Cerebellar cortex (tissue), 1 donor: ENCODE results near the gene TGIF2.

Source experiments
- DNase-seq: peaks from one replicate; pipeline ENCODE4 v3.0.0-alpha.2; 2015; ENCODE audit warnings: low spot score

The TGIF2 gene

DNA sequence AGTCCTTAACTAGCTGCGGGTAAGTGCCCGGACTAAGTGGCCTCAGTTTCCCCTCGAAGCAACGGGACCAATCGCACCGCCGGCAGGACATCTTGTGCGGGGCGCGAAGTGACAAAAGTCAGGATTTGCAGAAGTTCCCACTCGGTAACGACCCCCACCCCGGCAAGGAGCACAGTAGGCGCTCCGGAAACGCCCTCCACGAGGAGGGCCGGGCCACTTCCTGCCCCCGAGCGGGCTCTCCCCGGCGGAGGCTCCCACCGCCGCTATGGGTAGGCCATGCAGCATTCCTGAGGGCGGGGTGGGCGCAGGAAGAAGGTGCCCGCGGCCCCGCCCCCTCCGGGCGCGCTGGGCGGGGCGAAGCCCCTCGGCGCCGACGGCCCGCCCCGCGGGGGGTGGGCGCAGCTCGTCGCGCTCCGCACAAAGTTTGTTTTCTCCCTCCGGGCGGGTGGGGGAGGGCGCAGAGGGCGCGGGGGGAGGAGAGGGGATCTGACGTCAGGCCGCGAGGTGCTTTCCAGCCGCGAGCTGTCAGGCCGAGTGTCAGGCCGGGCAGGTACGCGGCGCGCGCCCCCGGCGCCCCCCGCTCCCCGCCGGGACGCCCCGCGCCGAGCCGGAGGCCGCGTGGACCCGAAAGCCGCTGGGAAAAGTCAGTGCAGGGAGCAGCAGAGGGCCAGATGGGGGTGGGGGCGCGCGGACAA is at the start of gene TGIF2:
Gene TGIF2, plus strand, starts transcription at position 495 of the 695 bp plus-strand sequence. CDS start 5,178 bp downstream, outside the sequence.
- peak; percentile 63 for DNase-seq

- no peak for DNase-seq
These were observed 47.6 kb upstream of the TGIF2 start for GRCh38 chr20:36525620-36526365.

DNA sequence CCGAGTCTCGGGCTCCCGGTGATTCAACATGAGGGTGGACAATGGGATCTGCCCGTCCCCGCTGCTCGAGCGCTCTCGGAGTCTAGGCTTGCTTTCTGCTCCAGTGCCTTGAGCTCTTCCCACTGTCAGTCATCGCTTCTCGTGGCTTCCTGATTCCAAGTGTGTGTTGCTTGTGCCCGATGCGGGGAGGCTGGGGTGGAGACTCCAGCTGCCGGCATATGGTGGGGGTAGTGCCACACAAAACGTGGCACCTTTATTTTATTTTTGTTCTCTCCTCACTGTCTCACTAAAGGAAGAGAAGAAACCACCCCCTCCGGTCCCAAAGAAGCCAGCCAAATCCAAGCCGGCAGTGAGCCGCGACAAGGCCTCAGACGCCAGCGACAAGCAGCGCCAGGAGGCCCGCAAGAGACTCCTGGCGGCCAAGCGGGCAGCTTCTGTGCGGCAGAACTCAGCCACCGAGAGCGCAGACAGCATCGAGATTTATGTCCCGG is 46.8 kb upstream of the TGIF2 start:
- DNase-seq: peak; percentile 70

DNA sequence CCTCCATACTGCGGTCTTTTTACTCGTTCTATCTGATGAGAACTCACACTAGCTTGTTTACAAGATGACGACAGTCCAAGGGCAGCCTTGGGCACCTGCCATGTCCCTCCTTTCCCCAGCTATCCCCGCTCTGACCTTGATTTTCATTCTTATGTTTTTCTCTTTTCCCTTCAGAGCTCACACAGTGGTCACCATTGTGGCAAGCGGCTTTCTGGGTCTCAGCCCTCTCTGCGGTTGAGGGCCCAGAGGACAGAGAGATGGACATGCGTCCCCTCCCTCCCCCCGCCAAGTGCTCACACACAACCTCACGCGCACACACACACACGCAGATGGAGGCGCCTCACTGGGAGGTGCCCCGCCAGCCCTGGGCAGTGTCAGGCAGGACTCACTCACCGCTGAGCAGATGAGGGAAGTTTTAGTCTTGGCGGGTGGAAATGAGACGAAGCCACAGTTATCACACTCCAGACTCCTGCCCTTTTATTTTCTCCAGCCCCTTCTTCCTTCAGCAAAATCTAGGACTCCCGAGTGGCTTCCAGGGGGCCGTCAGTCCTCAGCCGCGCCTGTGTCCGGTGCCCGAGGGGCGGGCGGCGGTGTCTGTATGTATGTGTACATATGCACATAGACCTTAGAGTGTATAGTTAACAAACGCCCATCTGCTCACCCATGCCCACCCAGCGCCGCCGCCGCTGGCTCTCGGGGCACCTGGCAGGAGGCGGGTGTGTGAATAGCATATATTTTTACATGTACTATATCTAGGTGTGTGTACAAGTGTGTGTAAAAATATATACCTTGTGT is 45.9 kb upstream of the TGIF2 start:
- DNase-seq: no peak

DNA sequence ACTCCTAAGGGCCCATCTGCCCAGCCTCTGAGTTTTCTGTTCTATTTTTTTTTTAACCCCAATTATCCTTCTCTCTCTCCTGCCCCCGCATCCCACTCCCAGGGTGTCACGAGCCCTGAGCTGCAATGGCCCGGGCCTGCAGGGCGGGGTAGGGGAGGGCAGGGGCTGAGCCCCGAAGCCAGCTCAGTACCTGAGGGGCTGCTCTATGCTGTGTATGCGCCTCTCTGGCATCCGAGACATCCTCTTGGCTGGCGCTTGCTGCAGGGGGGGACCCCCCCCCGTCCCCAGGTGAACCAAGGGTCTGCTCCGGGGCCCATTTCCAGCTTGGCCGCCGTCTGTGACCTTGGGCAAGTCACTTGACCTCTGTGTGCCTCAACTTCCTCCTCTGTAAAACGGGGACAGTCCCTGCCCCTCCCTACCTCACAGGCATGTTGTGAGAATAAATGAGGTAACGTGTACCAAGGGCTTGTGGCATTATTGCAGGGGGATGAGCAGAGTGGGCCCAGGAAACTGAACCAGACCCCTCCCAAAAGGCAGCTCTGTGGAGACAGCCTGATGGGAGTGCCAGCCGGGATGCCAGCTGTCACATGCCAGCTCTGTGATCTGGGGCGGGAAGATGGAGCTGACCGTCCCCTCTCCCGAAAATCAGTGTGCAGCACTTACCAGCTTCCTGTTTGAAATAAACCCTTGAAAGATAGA is 45.1 kb upstream of the TGIF2 start:
- no peak for DNase-seq

- no peak for DNase-seq
These were observed 44.5 kb upstream of the TGIF2 start for GRCh38 chr20:36528875-36529417.

DNA sequence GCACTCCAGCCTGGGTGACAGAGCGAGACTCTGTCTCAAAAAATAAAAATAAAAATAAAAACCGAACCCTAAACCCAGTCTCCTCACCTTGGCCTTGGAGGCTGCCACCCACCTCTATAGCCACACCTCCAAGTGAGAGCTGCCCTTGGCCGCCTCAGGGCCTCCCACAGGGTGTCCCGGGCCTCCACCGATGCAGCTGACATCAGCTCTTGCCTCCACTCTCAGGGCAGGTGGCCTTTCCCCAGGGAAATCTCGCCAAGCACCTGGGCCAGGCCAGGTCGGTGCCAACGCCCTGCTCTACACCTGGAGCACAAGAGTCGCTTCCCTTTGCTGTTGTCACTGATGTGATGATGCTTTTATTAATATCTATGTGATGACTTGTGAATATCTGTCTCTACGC is 41.0 kb upstream of the TGIF2 start:
- DNase-seq: no peak

- DNase-seq: no peak
These were observed 40.6 kb upstream of the TGIF2 start for GRCh38 chr20:36532822-36533221.

GRCh38 chr20:36538026-36538722 is 35.2 kb upstream of the TGIF2 start:
- DNase-seq: no peak

- no peak for DNase-seq
These were observed 32.7 kb upstream of the TGIF2 start for GRCh38 chr20:36540551-36541211.

DNA sequence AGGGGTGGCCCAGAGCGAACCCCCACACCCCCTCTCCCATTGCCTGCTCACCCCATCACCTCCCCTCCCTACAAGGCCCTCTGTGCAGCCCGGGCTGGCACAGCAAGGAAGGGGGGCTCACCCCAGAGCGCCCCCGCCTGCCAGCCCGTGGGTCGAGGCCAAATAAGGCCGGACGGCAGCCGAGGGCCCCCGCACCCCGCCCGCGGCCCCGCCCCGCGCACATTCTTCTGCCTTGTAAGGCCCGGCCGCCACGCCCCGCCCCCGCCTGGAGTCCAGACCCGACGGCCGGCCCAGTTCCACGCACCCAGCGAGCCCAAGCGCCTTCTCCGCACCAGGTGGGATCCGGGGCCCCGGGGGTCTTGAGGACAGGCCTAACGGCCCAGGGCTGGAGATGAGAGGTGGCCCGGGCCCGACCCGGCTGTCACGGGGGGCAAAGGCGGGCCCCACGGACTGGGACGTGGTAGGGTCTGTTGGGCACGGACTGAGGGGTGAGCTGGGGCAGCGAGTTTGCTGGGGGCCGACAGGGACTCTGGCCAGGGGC is 32.1 kb upstream of the TGIF2 start, which contains the start of gene MYL9:
Gene MYL9, plus strand, starts transcription at position 293 of the 541 bp plus-strand sequence. CDS start 3,366 bp downstream, outside the sequence.
- DNase-seq: no peak

- no peak for DNase-seq
These were observed 31.5 kb upstream of the TGIF2 start for GRCh38 chr20:36541768-36542488.

DNA sequence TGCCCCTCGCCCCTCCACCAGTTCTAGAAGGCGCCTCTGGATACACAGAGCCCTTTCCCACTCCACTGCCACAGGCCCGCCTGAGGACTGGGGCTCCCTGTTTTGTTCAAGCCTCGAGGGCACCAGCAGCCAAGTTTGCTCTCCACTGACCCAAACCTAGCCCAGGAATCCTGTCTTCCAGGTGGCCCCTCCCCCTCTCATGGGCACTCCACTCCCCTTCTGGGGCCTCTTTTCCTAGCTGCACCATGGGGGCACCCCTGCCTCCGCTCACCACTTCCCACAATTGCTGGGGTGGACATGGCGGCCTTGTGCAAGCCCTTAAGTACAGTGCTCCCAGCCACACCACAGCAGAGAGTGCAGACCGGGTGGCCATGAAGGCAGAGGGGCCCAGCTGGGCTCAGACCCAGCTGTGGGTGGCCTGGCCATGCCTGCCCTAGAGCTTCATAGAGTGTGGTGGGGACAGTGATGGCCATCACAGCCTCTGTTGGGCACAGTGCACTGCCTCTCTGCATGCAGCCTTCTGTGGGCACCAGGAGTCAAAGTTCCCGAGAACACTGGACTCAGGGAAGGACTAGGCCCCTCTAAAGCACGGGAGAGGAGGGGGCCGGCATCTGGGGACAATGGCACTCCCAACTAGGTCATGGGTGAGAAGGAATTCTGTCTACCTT is 30.7 kb upstream of the TGIF2 start:
- no peak for DNase-seq

GRCh38 chr20:36543184-36544133 is 29.9 kb upstream of the TGIF2 start:
- no peak for DNase-seq

- DNase-seq: no peak
These were observed 29.0 kb upstream of the TGIF2 start for GRCh38 chr20:36544134-36545018.

DNA sequence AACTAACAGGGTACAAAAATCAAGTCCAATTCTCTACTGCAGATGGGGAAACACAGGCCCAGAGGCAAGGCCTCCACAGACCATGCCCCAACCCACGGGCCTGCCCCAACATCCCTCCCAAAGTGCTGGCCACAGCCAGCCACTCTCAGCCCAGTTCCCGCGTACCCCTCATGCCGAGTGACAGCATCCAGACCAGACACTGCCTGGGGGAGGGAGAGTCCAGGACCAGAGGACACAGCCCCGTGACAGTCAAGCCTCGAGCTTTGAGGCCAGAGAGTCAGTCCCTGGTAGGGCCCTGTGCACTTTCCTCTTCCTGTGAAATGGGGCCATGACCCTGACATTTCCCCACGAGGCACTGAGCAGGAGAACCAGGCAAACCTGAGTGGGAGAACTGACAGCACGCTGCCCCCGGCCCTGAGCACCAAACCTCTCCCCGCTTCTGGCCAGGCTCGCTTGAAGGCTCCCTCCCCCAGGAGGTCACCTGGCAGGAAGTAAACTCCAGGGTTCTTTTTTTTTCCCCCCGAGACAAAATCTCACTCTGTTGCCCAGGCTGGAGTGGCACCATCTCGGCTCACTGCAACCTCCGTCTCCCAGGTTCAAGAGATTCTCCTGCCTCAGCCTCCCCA is 27.2 kb upstream of the TGIF2 start:
- DNase-seq: no peak
